H9 (cell line): ENCODE measurements around the gene OR51S1. TPM values are rescaled to one million over a fixed set of nuclear protein-coding genes. Genes with fewer than 3 reads are reported as not detected.

Experiments used
- DNase-seq: peaks from one replicate; pipeline ENCODE4 v3.0.0-alpha.2; 2017
- H2AFZ ChIP-seq: one replicate; pipeline ENCODE4 v1.6.1; 2013; ENCODE audit warnings: mild to moderate bottlenecking, low read length, control low read depth, moderate library complexity
- H2AK5ac ChIP-seq: 2 replicates; pipeline ENCODE4 v1.6.1; 2013; ENCODE audit warnings: low read length, control low read depth, mixed read lengths; ENCODE audit not compliant: insufficient read length
- H2BK120ac ChIP-seq: one replicate; pipeline ENCODE4 v1.6.1; 2013; ENCODE audit warnings: low read depth, mild to moderate bottlenecking, low read length, control low read depth, inconsistent platforms; ENCODE audit not compliant: poor library complexity, severe bottlenecking
- H2BK12ac ChIP-seq: 2 replicates; pipeline ENCODE4 v1.6.1; 2013; ENCODE audit warnings: low read length, control low read depth, mixed read lengths, low read depth; ENCODE audit not compliant: insufficient read length
- H2BK15ac ChIP-seq: 2 replicates; pipeline ENCODE4 v1.6.1; 2013; ENCODE audit warnings: low read depth, low read length, control low read depth
- H2BK20ac ChIP-seq: one replicate; pipeline ENCODE4 v1.6.1; 2013; ENCODE audit warnings: low read depth, mild to moderate bottlenecking, low read length, control low read depth, inconsistent platforms; ENCODE audit not compliant: poor library complexity, severe bottlenecking
- H2BK5ac ChIP-seq: 2 replicates; pipeline ENCODE4 v1.6.1; 2013; ENCODE audit warnings: low read length, control low read depth, mixed read lengths; ENCODE audit not compliant: insufficient read length
- H3K14ac ChIP-seq: 2 replicates; pipeline ENCODE4 v1.6.1; 2013; ENCODE audit warnings: low read length, control low read depth; ENCODE audit not compliant: insufficient read depth
- H3K18ac ChIP-seq: 2 replicates; pipeline ENCODE4 v1.6.1; 2013; ENCODE audit warnings: low read depth, mild to moderate bottlenecking, mixed read lengths, low read length, control low read depth; ENCODE audit not compliant: insufficient read length
- H3K23ac ChIP-seq: 2 replicates; pipeline ENCODE4 v1.6.1; 2013; ENCODE audit warnings: low read length, control low read depth, mixed read lengths, low read depth; ENCODE audit not compliant: insufficient read length
- H3K23me2 ChIP-seq: 2 replicates; pipeline ENCODE4 v1.6.1; 2013; ENCODE audit warnings: low read depth, mild to moderate bottlenecking, mixed read lengths, low read length, control low read depth; ENCODE audit not compliant: insufficient read length, poor library complexity, severe bottlenecking
- H3K27ac ChIP-seq: 2 replicates; pipeline ENCODE4 v1.5.1; 2013; ENCODE audit warnings: low read length, control low read depth, mixed read lengths, low read depth; ENCODE audit not compliant: insufficient read length
- H3K27me3 ChIP-seq: 2 replicates; pipeline ENCODE4 v1.6.1; 2013; ENCODE audit warnings: low read length, control low read depth, inconsistent platforms; ENCODE audit not compliant: insufficient read depth
- H3K4ac ChIP-seq: 2 replicates; pipeline ENCODE4 v1.6.1; 2013; ENCODE audit warnings: low read depth, mild to moderate bottlenecking, control low read depth, inconsistent platforms, low read length, moderate library complexity
- H3K4me1 ChIP-seq: 2 replicates; pipeline ENCODE4 v1.6.1; 2013; ENCODE audit warnings: low read length, control low read depth, inconsistent platforms; ENCODE audit not compliant: insufficient read depth
- H3K4me2 ChIP-seq: 2 replicates; pipeline ENCODE4 v1.6.1; 2013; ENCODE audit warnings: low read length, control low read depth, mixed read lengths; ENCODE audit not compliant: insufficient read length, insufficient read depth
- H3K56ac ChIP-seq: 2 replicates; pipeline ENCODE4 v1.6.1; 2013; ENCODE audit warnings: low read depth, mild to moderate bottlenecking, mixed read lengths, low read length, control low read depth; ENCODE audit not compliant: insufficient read length
- H3K79me1 ChIP-seq: 2 replicates; pipeline ENCODE4 v1.6.1; 2013; ENCODE audit warnings: low read depth, mild to moderate bottlenecking, moderate library complexity, low read length, control low read depth, inconsistent platforms; ENCODE audit not compliant: insufficient read depth, poor library complexity, severe bottlenecking
- H3K79me2 ChIP-seq: 2 replicates; pipeline ENCODE4 v1.6.1; 2013; ENCODE audit warnings: low read length, control low read depth, inconsistent platforms; ENCODE audit not compliant: insufficient read depth
- H3K9ac ChIP-seq: 2 replicates; pipeline ENCODE4 v1.6.1; 2013; ENCODE audit warnings: low read length, control low read depth, mixed read lengths; ENCODE audit not compliant: insufficient read length; ENCODE audit errors: extremely low read depth
- H3K9me3 ChIP-seq: one replicate; pipeline ENCODE4 v1.6.1; 2013; ENCODE audit warnings: low read depth, low read length, inconsistent platforms; ENCODE audit not compliant: control insufficient read depth
- H3T11ph ChIP-seq: one replicate; pipeline ENCODE4 v1.6.1; 2013; ENCODE audit warnings: mild to moderate bottlenecking, low read length, control low read depth, inconsistent platforms
- H4K20me1 ChIP-seq: one replicate; pipeline ENCODE4 v1.6.1; 2013; ENCODE audit not compliant: control insufficient read depth, insufficient read length, insufficient read depth
- H4K5ac ChIP-seq: 2 replicates; pipeline ENCODE4 v1.6.1; 2013; ENCODE audit warnings: low read depth, mild to moderate bottlenecking, mixed read lengths, low read length, control low read depth; ENCODE audit not compliant: insufficient read length
- H4K8ac ChIP-seq: replicated peaks from 2 replicates; pipeline ENCODE4 v1.6.1; 2013; ENCODE audit warnings: low read length, control low read depth, mixed read lengths, low read depth; ENCODE audit not compliant: insufficient read length
- H4K91ac ChIP-seq: 2 replicates; pipeline ENCODE4 v1.6.1; 2013; ENCODE audit warnings: low read depth, mild to moderate bottlenecking, moderate library complexity, mixed read lengths, low read length, control low read depth; ENCODE audit not compliant: insufficient read length
- H3K27ac Mint-ChIP-seq, 3 experiments: 2 replicates in 2 of 3; 3 replicates in 1 of 3; pipeline ENCODE4 v1.8.0; 2020 to 2021; ENCODE audit warnings: mixed read lengths in 3 of 3, mild to moderate bottlenecking in 1 of 3, moderate library complexity in 1 of 3
- H3K27me3 Mint-ChIP-seq: 2 replicates; pipeline ENCODE4 v1.8.0; 2021; ENCODE audit warnings: low read depth, mild to moderate bottlenecking, moderate library complexity, mixed read lengths
- H3K36me3 Mint-ChIP-seq, 3 experiments: 2 replicates in 2 of 3; 3 replicates in 1 of 3; pipeline ENCODE4 v1.8.0; 2020 to 2021; ENCODE audit warnings: low read depth in 3 of 3, mixed read lengths in 3 of 3; ENCODE audit not compliant: insufficient read depth in 1 of 3
- H3K4me1 Mint-ChIP-seq, 2 experiments: 2 replicates each; pipeline ENCODE4 v1.8.0; 2020; ENCODE audit warnings: mixed read lengths in 2 of 2
- H3K4me3 Mint-ChIP-seq, 2 experiments: 2 replicates in 1 of 2; 3 replicates in 1 of 2; pipeline ENCODE4 v1.8.0; 2020 to 2021; ENCODE audit warnings: mild to moderate bottlenecking in 2 of 2, mixed read lengths in 2 of 2, moderate library complexity in 1 of 2
- H3K9me3 Mint-ChIP-seq, 2 experiments: 2 replicates in 1 of 2; 3 replicates in 1 of 2; pipeline ENCODE4 v1.8.0; 2020; ENCODE audit warnings: mild to moderate bottlenecking in 2 of 2, mixed read lengths in 2 of 2, moderate library complexity in 1 of 2
- WGBS: extraction: QIAGEN DNeasy Blood & Tissue Kit; methylation state at CpG from one replicate; pipeline ENCODE4 v1.1.7; 2013; ENCODE audit warnings: missing lambda C conversion rate, low lambda C conversion rate, mixed read lengths; ENCODE audit not compliant: insufficient read length; ENCODE audit errors: extremely low coverage; 5-methylcytosine and 5-hydroxymethylcytosine counted together
- total RNA-seq: library from RNA; stranded (reverse); gene quantifications from 2 replicates; pipeline ENCODE4 v1.2.1, GENCODE V29; 2021
- TF ChIP-seq, protein P1 (sequence below): fragments of 200-600 bp; sonication (generic); conservative IDR thresholded peaks from 3 replicates; pipeline ENCODE4 v1.8.0; 2021; ENCODE audit warnings: antibody characterized with exemption, mild to moderate bottlenecking

OR51S1 gene
- total RNA-seq, 1 experiment from 2014 or later, result not detected

- Histone ChIP-seq H3K23ac (no peak overlapping the region), H3K9ac (no peak overlapping the region), H3T11ph (no peak overlapping the region), H4K5ac (no peak overlapping the region), H2BK12ac (no peak overlapping the region), H3K18ac (no peak overlapping the region), H2BK120ac (no peak overlapping the region), H3K27me3 (no peaks in the 10 kb centered on the region), H3K56ac (no peak overlapping the region), H2AK5ac (no peak overlapping the region), H3K23me2 (no peaks in the 10 kb centered on the region), H3K14ac (no peak overlapping the region), H3K9me3 (no peaks in the 10 kb centered on the region), H3K27ac (no peak overlapping the region), H2AFZ (no peak overlapping the region), H4K91ac (no peak overlapping the region), H2BK5ac (no peak overlapping the region), H3K79me1 (no peaks in the 10 kb centered on the region), H3K4me2 (no peak overlapping the region), H3K4me1 (peaks cover 2% of the 10 kb centered on the region), H4K8ac (no peak overlapping the region), H3K79me2 (no peaks in the 10 kb centered on the region), H4K20me1 (no peaks in the 10 kb centered on the region), H2BK20ac (no peak overlapping the region), H3K4ac (no peak overlapping the region), H2BK15ac (no peak overlapping the region)
- DNase-seq, result no peak
- no CpG with 5 or more reads among the region's 1 CpG for WGBS
- Mint-ChIP-seq H3K4me3 (no peak overlapping the region), H3K27me3 (peaks cover 2% of the 10 kb centered on the region; the same call in 1 of the 2 replicates), H3K27ac (peak overlapping the region in 1 of 3 experiments; percentile 89; a peak in 1 of 7 replicates), H3K4me1 (peaks cover 38 to 41% of the 10 kb centered on the region in 2 experiments), H3K9me3 (peaks cover 7 to 9% of the 10 kb centered on the region in 2 experiments), H3K36me3 (peaks cover 0 to 8% (median 4%) of the 10 kb centered on the region in 3 experiments; a peak in 4 of 7 replicates)
- TF ChIP-seq, protein P1, sequence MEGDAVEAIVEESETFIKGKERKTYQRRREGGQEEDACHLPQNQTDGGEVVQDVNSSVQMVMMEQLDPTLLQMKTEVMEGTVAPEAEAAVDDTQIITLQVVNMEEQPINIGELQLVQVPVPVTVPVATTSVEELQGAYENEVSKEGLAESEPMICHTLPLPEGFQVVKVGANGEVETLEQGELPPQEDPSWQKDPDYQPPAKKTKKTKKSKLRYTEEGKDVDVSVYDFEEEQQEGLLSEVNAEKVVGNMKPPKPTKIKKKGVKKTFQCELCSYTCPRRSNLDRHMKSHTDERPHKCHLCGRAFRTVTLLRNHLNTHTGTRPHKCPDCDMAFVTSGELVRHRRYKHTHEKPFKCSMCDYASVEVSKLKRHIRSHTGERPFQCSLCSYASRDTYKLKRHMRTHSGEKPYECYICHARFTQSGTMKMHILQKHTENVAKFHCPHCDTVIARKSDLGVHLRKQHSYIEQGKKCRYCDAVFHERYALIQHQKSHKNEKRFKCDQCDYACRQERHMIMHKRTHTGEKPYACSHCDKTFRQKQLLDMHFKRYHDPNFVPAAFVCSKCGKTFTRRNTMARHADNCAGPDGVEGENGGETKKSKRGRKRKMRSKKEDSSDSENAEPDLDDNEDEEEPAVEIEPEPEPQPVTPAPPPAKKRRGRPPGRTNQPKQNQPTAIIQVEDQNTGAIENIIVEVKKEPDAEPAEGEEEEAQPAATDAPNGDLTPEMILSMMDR, result no peak
Observed at GRCh38 chr11:4865855-4866254, 16.8 kb upstream of the OR51S1 start.
